Ishikawa (cell line): Measurements from ENCODE around the gene FARS2.

Experiments used
- CEBPB ChIP-seq: IDR thresholded peaks from 2 replicates; pipeline ENCODE4 v1.6.1; 2012
- CREB1 ChIP-seq: IDR thresholded peaks from 2 replicates; pipeline ENCODE4 v1.6.1; 2012; ENCODE audit warnings: low read depth
- EGR1 ChIP-seq: IDR thresholded peaks from 2 replicates; pipeline ENCODE4 v1.6.1; 2012
- EP300 ChIP-seq: IDR thresholded peaks from 2 replicates; pipeline ENCODE4 v1.6.1; 2012; ENCODE audit warnings: borderline replicate concordance
- FOXM1 ChIP-seq: IDR thresholded peaks from 2 replicates; pipeline ENCODE4 v1.6.1; 2012; ENCODE audit warnings: low read depth, borderline replicate concordance
- MAX ChIP-seq: IDR thresholded peaks from 2 replicates; pipeline ENCODE4 v1.6.1; 2012
- NFIC ChIP-seq: IDR thresholded peaks from 2 replicates; pipeline ENCODE4 v1.6.1; 2012
- RAD21 ChIP-seq: IDR thresholded peaks from 2 replicates; pipeline ENCODE4 v1.6.1; 2012; ENCODE audit warnings: low read depth
- REST ChIP-seq: IDR thresholded peaks from 2 replicates; pipeline ENCODE4 v1.6.1; 2012; ENCODE audit warnings: low read depth, mild to moderate bottlenecking
- TAF1 ChIP-seq: IDR thresholded peaks from 2 replicates; pipeline ENCODE4 v1.6.1; 2012; ENCODE audit warnings: low read depth, mild to moderate bottlenecking
- TCF12 ChIP-seq: IDR thresholded peaks from 2 replicates; pipeline ENCODE4 v1.6.1; 2012; ENCODE audit warnings: low read depth
- TEAD4 ChIP-seq: IDR thresholded peaks from 2 replicates; pipeline ENCODE4 v1.6.1; 2012
- USF1 ChIP-seq: IDR thresholded peaks from 2 replicates; pipeline ENCODE4 v1.6.1; 2012
- YY1 ChIP-seq: IDR thresholded peaks from 2 replicates; pipeline ENCODE4 v1.6.1; 2012; ENCODE audit warnings: low read depth
- ZBTB7A ChIP-seq: IDR thresholded peaks from 2 replicates; pipeline ENCODE4 v1.6.1; 2012; ENCODE audit warnings: low read depth

FARS2 gene

GRCh38 chr6:5235830-5236229 is 25.5 kb upstream of the FARS2 start:
- TF ChIP-seq CEBPB (no peak), REST (no peak), MAX (no peak), EP300 (no peak), USF1 (no peak), FOXM1 (no peak), ZBTB7A (no peak), YY1 (no peak), TAF1 (no peak), RAD21 (no peak), EGR1 (no peak), TEAD4 (no peak), CREB1 (no peak), TCF12 (no peak), NFIC (no peak)

- no peak for TF ChIP-seq TCF12
- no peak for TF ChIP-seq CEBPB
- TF ChIP-seq MAX: no peak
- TF ChIP-seq FOXM1: no peak
- TF ChIP-seq NFIC: no peak
- TF ChIP-seq ZBTB7A: no peak
- TF ChIP-seq USF1: no peak
- TF ChIP-seq TAF1: no peak
- no peak for TF ChIP-seq YY1
- no peak for TF ChIP-seq REST
These were observed 23.5 kb upstream of the FARS2 start for GRCh38 chr6:5237805-5238204.

- TF ChIP-seq RAD21 (no peak), EP300 (no peak)
These were observed 23.0 kb upstream of the FARS2 start for GRCh38 chr6:5238336-5238735.

GRCh38 chr6:5241252-5241651 is 20.1 kb upstream of the FARS2 start:
- TF ChIP-seq REST (no peak), NFIC (no peak), TEAD4 (no peak), CREB1 (no peak), CEBPB (no peak), EGR1 (no peak), TCF12 (no peak), USF1 (no peak), MAX (no peak), FOXM1 (no peak), RAD21 (no peak), YY1 (no peak), EP300 (no peak), TAF1 (no peak), ZBTB7A (no peak)

- TF ChIP-seq CREB1 (no peak), TCF12 (no peak), TAF1 (no peak), RAD21 (no peak), CEBPB (no peak), NFIC (no peak), YY1 (no peak), ZBTB7A (no peak), EP300 (no peak), TEAD4 (no peak), MAX (no peak), USF1 (no peak), REST (no peak), FOXM1 (no peak), EGR1 (no peak)
These were observed 18.2 kb upstream of the FARS2 start for GRCh38 chr6:5243069-5243468.
